Activated naive CD8-positive, alpha-beta T cell treated with anti-CD3 and anti-CD28 coated beads, Interleukin-2, amount 10 ng/mL, durations not matched to agents 7 days and 5 days (primary cell): ENCODE results near the gene RAB27B. TPM values are rescaled to one million over a fixed set of nuclear protein-coding genes. Genes with fewer than 3 reads are reported as not detected.

Source experiments
- ATAC-seq: fragments of 150-1000 bp; cut with Tn5 transposase; one replicate; pipeline ENCODE4 v1.10.0; 2021; ENCODE audit warnings: low read depth, moderate library complexity
- POLR2A ChIA-PET: fragments of 350-600 bp; sonication (Branson Sonifier 250); formaldehyde crosslinking; loops from one replicate; lab custom pipeline; 2021; ENCODE audit warnings: antibody characterized with exemption; lab: Charles Lee
- DNase-seq: peaks from one replicate; pipeline ENCODE4 v3.0.0; 2021
- H3K27ac Mint-ChIP-seq: one replicate; pipeline ENCODE4 v1.8.0; 2022; ENCODE audit warnings: mild to moderate bottlenecking, mixed read lengths
- H3K27me3 Mint-ChIP-seq: one replicate; pipeline ENCODE4 v1.8.0; 2022; ENCODE audit warnings: mild to moderate bottlenecking, moderate library complexity, mixed read lengths
- H3K36me3 Mint-ChIP-seq: one replicate; pipeline ENCODE4 v1.8.0; 2021; ENCODE audit warnings: mild to moderate bottlenecking, mixed read lengths
- H3K4me1 Mint-ChIP-seq: one replicate; pipeline ENCODE4 v1.8.0; 2021; ENCODE audit warnings: mixed read lengths
- H3K4me3 Mint-ChIP-seq: one replicate; pipeline ENCODE4 v1.8.0; 2022; ENCODE audit warnings: mild to moderate bottlenecking, moderate library complexity, mixed read lengths
- H3K9me3 Mint-ChIP-seq: one replicate; pipeline ENCODE4 v1.8.0; 2021; ENCODE audit warnings: mixed read lengths
- total RNA-seq, 2 experiments: library from RNA; stranded (reverse); gene quantifications; one replicate each; pipeline ENCODE4 v1.2.3, GENCODE V29; 2021

The RAB27B gene
- total RNA-seq, 2 experiments from 2014 or later: 1.4 to 1.7 TPM

DNA sequence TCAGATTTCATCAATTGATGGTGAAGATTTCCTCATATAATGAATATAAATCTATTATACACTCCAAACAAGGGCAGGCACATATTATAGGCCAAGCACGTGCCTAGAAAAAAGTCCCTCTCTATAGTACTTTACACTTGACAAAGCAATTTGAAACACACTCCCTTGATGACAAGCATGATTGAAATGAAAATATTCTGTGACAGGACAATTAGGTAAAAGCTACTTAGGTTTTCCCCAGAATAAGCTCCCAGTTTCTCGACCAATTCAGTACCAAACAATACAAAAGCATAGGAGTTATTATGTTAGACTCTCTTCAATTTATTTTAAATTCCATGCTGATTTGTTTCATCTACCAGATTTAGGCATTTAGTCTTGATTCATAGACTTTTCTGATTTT lies 83.3 kb downstream of the RAB27B start:
- Mint-ChIP-seq H3K36me3 (no peaks in the 10 kb centered on the region), H3K27ac (no peak overlapping the region), H3K4me3 (no peak overlapping the region), H3K9me3 (no peaks in the 10 kb centered on the region), H3K27me3 (peaks cover 5% of the 10 kb centered on the region), H3K4me1 (no peaks in the 10 kb centered on the region)
- ATAC-seq: no peak
- no peak for DNase-seq
- POLR2A ChIA-PET: no interaction called here

DNA sequence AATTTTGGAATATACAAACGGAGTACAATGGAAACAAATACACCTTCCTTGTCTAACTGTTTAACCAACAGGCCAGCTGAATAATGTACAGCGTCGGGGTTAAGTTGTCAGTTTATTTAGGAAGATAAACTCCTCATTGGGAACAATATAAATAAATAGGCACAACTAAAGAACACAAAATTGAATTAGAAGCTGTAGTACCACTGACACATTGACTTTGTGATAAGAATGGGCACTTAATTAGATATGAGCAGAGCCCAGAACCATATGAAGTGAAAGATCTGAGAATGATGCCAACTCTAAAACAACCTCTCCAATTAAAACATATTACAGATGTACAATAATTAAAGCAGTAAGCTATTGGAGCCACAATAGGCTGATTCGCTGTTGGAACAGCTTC lies 86.5 kb downstream of the RAB27B start:
- POLR2A ChIA-PET: no interaction called here
- DNase-seq (no peak), ATAC-seq (no peak)
- no peaks in the 10 kb centered on the region for H3K36me3 Mint-ChIP-seq
- no peaks in the 10 kb centered on the region for H3K27me3 Mint-ChIP-seq
- H3K4me3 Mint-ChIP-seq: no peak overlapping the region
- H3K4me1 Mint-ChIP-seq: no peaks in the 10 kb centered on the region
- no peak overlapping the region for H3K27ac Mint-ChIP-seq
- H3K9me3 Mint-ChIP-seq: no peaks in the 10 kb centered on the region

DNA sequence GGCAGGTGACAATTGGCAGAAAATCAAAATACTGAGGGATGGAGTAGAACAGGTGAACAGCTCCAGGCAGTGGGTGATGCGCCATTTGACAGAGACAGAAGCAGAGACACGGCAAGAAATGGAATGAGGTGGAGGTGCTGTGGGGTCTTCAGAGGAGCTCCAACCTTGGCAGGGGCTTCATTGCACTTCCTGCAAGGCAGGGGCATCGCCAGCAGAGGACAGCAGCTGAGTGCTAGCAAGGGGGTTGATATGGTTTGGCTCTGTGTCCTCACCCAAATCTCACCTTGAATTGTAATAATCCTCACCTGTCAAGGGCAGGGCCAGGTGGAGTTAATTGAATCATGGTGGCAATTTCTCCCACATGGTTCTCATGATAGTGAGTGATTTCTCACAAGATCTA lies 88.2 kb downstream of the RAB27B start:
- no peaks in the 10 kb centered on the region for H3K4me1 Mint-ChIP-seq
- H3K9me3 Mint-ChIP-seq: no peaks in the 10 kb centered on the region
- no peaks in the 10 kb centered on the region for H3K27me3 Mint-ChIP-seq
- no peak overlapping the region for H3K4me3 Mint-ChIP-seq
- ATAC-seq: no peak
- H3K36me3 Mint-ChIP-seq: no peaks in the 10 kb centered on the region
- POLR2A ChIA-PET: no interaction called here
- DNase-seq: no peak
- H3K27ac Mint-ChIP-seq: no peak overlapping the region

DNA sequence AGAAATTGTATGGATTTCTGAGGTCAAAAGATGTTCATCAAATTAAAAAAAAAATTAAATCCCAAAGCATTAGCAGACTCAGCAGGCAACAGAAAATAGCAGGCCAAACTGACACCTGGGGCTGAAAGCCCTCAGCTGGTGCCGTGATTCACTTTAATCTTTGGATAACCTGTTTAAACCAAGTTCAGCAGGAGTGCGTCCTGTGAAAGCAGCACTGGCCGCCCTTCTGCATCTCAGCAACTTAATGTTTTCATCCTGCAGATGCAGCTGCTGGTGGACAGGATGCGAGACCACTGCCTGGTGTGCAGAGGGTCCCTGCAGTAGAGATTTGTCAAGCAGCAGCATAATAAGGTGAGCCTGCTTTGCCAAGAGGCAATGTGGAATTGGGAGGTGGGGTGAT lies 89.8 kb downstream of the RAB27B start:
- Mint-ChIP-seq H3K4me1 (no peaks in the 10 kb centered on the region), H3K4me3 (no peak overlapping the region), H3K36me3 (no peaks in the 10 kb centered on the region), H3K27ac (no peak overlapping the region), H3K27me3 (no peaks in the 10 kb centered on the region), H3K9me3 (no peaks in the 10 kb centered on the region)
- ATAC-seq: no peak
- no peak for DNase-seq
- POLR2A ChIA-PET: no interaction called here

DNA sequence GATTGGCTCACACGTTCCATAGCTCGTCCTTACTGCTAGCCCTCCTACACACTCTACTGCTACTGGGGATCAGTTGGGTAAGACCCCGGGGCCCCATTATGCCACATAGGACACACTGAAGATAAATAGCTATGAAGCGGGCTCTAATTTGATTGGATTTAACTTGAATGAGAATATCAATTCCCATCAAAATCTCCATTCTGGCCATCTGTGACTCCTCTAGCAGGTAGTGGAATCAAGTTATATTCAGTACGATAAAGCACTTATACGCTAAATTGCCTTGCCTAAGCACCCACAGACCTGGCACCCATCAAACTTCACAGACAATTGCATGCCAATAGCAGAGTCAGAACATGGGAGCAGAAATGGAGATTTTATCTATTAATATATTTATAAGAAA lies 91.1 kb downstream of the RAB27B start:
- H3K4me1 Mint-ChIP-seq: no peaks in the 10 kb centered on the region
- DNase-seq: no peak
- no peaks in the 10 kb centered on the region for H3K36me3 Mint-ChIP-seq
- H3K27me3 Mint-ChIP-seq: no peaks in the 10 kb centered on the region
- POLR2A ChIA-PET: no interaction called here
- no peak overlapping the region for H3K4me3 Mint-ChIP-seq
- no peak for ATAC-seq
- no peak overlapping the region for H3K27ac Mint-ChIP-seq
- H3K9me3 Mint-ChIP-seq: no peaks in the 10 kb centered on the region

DNA sequence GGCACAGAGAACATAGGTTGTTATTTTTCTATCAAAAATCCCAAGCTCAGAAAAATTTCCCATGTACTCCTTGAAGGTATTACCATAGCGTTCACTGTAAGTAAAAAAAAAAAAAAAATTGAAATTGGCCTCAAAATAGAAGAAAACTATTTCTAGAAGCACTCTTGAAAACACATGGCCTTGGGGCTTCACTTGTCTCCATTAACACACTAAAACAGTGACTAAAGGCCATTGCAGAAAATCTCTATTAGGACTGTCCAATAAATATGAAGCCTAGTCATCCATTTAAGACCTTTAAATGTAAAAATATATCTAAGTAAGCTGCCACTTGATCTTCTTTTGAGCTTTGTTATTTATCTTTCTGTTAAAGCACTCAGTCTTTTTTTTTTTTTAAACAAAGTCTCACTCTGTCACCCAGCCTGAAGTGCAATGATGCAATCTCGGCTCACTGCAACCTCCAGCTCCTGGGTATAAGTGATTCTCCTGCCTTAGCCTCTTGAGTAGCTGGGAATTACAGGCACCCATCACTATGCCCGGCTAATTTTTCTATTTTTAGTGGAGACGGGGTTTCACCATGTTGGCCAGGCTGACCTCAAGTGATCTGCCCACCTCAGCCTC lies 95.2 kb downstream of the RAB27B start:
- Mint-ChIP-seq H3K27ac (no peak overlapping the region), H3K4me1 (no peaks in the 10 kb centered on the region), H3K27me3 (peaks cover 4% of the 10 kb centered on the region), H3K9me3 (no peaks in the 10 kb centered on the region), H3K36me3 (no peaks in the 10 kb centered on the region), H3K4me3 (no peak overlapping the region)
- POLR2A ChIA-PET: no interaction called here
- ATAC-seq (no peak), DNase-seq (no peak)

DNA sequence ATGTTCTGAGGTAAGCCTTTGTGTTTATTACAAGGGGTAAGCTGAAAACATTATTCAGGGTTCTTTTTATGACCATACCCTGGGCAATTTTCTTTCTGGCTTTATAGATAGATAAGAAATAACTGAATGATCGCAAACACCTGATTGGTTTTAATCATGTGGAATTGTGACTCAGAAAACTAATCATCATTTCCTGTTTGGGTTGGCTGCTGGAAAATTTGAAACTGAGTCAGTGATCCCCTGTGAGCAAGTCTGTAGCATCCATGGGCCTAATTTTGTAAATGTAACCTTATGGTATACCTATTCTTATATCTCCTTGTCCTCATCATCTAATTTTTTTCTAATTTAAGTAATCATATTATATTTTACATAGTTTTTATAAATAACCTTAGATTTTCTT lies 96.7 kb downstream of the RAB27B start:
- H3K4me3 Mint-ChIP-seq: no peak overlapping the region
- POLR2A ChIA-PET: no interaction called here
- H3K27me3 Mint-ChIP-seq: peaks cover 4% of the 10 kb centered on the region
- no peak for DNase-seq
- no peaks in the 10 kb centered on the region for H3K4me1 Mint-ChIP-seq
- no peaks in the 10 kb centered on the region for H3K36me3 Mint-ChIP-seq
- no peak overlapping the region for H3K27ac Mint-ChIP-seq
- H3K9me3 Mint-ChIP-seq: no peaks in the 10 kb centered on the region
- no peak for ATAC-seq

DNA sequence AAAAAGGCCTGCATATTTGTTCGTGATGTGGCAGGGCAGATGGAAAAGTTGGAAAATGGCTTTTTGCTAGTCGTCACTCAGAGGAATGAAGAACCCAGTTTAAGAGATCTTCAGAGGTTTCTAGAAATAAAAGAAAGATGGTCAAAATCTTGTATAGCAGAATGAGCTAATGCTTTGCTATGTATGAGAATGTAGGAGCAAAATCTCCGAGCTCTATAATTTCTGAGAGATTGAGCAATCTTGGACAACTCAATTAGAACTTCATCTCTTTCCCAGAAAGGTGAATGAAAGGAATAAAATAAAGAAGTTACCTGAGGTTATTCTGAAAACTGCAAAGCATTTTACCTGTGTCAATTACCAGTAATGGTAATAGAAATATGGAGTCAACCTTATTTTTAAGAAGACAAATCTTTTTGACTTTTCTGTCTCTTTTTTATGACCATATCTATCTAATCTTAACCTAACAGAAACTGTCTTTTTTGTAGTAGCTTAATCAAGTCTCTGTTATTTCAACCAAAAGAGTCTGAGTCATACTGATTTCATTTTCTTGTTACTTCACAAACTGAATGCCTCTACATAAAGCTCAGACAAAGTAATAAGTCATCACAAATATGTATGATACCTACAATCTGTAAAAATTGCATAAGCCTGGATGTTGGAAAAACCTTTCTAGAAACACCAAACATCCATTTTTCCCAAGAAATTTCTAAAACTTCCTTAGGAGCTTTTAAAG lies 98.5 kb downstream of the RAB27B start:
- POLR2A ChIA-PET: no interaction called here
- no peak for DNase-seq
- Mint-ChIP-seq H3K27ac (no peak overlapping the region), H3K9me3 (no peaks in the 10 kb centered on the region), H3K36me3 (no peaks in the 10 kb centered on the region), H3K4me3 (no peak overlapping the region), H3K27me3 (peaks cover 4% of the 10 kb centered on the region), H3K4me1 (no peaks in the 10 kb centered on the region)
- ATAC-seq: no peak

DNA sequence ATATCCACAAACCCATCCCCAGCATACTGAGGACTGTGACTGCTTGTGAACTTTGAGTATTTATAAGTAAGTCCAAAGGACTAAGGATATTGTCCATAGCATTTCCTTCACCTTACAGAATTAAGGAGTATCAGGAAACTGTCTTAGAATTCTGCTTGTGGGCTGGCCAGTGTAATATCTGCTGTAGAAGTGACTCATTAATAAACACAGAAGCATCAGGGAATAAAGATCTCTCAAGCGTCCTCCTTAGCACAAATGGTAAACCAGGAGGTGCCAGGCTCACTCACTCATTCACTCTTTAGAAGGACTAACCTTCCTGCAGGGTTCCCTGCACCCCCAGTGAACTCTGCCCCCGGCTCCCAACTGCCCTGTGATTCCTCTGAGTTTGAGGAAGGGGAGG lies 100.0 kb downstream of the RAB27B start:
- no peak overlapping the region for H3K27ac Mint-ChIP-seq
- H3K36me3 Mint-ChIP-seq: no peaks in the 10 kb centered on the region
- no peaks in the 10 kb centered on the region for H3K4me1 Mint-ChIP-seq
- DNase-seq (no peak), ATAC-seq (no peak)
- no peak overlapping the region for H3K4me3 Mint-ChIP-seq
- no peaks in the 10 kb centered on the region for H3K9me3 Mint-ChIP-seq
- POLR2A ChIA-PET: no interaction called here
- H3K27me3 Mint-ChIP-seq: peaks cover 4% of the 10 kb centered on the region

DNA sequence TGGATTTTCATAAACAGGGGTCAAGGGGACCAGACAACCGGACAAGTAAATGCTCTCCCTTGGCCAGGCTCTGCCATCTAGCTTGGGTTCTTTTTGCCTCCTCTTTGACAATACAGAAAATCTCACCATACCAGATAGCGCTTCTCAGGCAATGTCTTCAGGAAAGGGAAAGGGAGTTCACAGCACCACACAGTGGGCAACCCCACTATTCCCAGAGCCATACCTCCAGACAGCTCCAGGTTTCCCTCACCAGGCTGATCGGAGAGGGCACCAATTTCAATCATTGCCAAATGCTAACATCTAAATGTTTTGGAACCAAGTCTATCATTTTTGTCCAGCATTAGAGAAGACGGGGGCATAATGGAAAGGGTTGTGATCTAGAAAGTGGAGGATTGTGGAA lies 102.9 kb downstream of the RAB27B start:
- Mint-ChIP-seq H3K9me3 (no peaks in the 10 kb centered on the region), H3K4me1 (no peaks in the 10 kb centered on the region), H3K27me3 (peaks cover 6% of the 10 kb centered on the region), H3K36me3 (no peaks in the 10 kb centered on the region), H3K27ac (no peak overlapping the region), H3K4me3 (no peak overlapping the region)
- ATAC-seq (no peak), DNase-seq (no peak)
- POLR2A ChIA-PET: no interaction called here

DNA sequence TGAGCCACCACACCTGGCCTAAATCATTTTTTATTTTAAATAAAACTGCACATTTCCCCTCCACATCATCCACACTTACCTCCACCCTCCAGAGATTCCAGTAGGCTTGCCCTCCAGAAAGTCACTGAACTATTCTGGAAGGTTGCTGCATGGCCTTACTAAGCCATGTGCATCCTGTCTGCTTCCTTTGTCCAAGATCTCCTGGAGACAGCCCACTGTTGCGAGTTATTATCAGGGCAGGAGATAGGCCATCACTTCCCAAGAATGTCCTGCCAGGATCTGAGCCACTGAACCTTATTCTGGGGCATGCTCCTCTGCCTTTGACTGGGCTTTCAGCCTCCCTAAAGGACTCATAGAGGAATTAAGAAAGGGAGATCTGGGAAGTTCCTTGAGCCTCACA lies 104.2 kb downstream of the RAB27B start:
- no peaks in the 10 kb centered on the region for H3K4me1 Mint-ChIP-seq
- H3K27ac Mint-ChIP-seq: no peak overlapping the region
- H3K4me3 Mint-ChIP-seq: no peak overlapping the region
- POLR2A ChIA-PET: no interaction called here
- H3K9me3 Mint-ChIP-seq: no peaks in the 10 kb centered on the region
- H3K36me3 Mint-ChIP-seq: no peaks in the 10 kb centered on the region
- ATAC-seq (no peak), DNase-seq (no peak)
- H3K27me3 Mint-ChIP-seq: peaks cover 6% of the 10 kb centered on the region

DNA sequence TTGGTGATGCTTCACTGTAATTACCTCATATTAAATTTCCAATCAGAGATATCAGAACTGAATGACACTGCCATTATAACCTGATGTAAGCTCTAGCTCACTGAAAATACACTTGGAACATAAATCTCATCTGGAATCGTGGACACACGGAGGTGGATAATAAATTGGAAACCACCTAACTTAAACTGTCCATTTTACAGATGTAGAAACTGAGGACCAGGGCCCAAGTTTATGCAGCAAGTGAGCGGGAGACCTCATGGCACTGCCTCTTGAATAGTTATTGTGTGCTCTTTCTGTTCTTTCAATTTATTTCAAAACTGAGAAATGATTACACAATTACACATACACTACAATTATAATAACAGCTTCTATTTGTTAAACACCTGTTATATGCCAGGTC lies 110.2 kb downstream of the RAB27B start:
- H3K27me3 Mint-ChIP-seq: peaks cover 3% of the 10 kb centered on the region
- no peaks in the 10 kb centered on the region for H3K36me3 Mint-ChIP-seq
- POLR2A ChIA-PET: no interaction called here
- no peak for DNase-seq
- no peaks in the 10 kb centered on the region for H3K4me1 Mint-ChIP-seq
- no peak for ATAC-seq
- no peaks in the 10 kb centered on the region for H3K9me3 Mint-ChIP-seq
- no peak overlapping the region for H3K4me3 Mint-ChIP-seq
- H3K27ac Mint-ChIP-seq: no peak overlapping the region

DNA sequence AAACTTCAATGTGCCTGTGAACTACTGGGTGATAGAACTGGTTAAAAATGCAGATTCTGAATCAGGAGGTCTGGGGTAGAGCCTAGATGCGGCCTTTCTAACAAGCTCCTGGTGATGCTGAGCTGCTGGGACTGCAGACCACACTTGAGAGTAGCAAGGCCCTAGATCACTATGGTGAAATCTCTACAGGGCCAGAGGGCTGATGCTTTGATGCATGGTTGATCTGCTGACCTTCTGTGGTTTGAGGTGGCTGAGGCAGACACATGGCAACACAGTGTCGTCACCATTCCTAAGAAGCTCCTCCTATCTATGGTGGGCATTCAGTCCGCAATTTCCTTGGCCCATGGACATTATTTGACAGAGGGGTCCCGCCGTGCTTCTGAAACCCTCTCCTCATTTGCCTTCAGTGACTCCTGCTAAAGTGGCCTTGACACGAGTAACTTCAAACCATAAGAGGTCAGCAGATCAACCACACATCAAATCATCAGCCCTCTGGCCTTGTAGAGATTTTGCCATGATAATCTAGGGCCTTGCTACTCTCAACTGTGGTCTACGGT lies 111.2 kb downstream of the RAB27B start:
- no peak for DNase-seq
- Mint-ChIP-seq H3K4me1 (no peaks in the 10 kb centered on the region), H3K27me3 (peaks cover 3% of the 10 kb centered on the region), H3K27ac (no peak overlapping the region), H3K36me3 (no peaks in the 10 kb centered on the region), H3K4me3 (no peak overlapping the region), H3K9me3 (no peaks in the 10 kb centered on the region)
- POLR2A ChIA-PET: no interaction called here
- no peak for ATAC-seq

DNA sequence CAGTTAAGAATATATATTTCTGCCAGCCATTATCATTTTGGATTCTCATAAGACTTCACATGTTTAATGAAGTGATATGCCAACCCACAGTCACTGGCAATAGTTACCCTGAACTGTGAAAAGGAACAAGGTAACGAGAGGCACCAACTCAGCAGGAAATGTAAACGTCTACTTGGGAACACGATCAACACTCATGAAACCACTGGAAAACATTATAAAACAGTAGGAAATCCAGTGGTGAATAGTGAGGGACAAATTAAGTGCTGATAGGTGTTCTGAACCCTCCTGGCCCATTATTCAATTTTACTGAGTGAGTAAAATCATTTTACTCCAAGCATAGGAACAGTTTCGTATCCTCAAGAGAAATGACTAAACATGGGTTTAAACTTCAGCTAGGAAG lies 113.9 kb downstream of the RAB27B start:
- Mint-ChIP-seq H3K27me3 (no peaks in the 10 kb centered on the region), H3K27ac (no peak overlapping the region), H3K4me1 (peaks cover 10% of the 10 kb centered on the region), H3K9me3 (no peaks in the 10 kb centered on the region), H3K4me3 (no peak overlapping the region), H3K36me3 (no peaks in the 10 kb centered on the region)
- no peak for DNase-seq
- no peak for ATAC-seq
- POLR2A ChIA-PET: no interaction called here
